ENCODE data around the gene RASIP1.
"Not testable (repeated sequence)": the region's sequence is repeated elsewhere in the genome, so short reads cannot be mapped to it uniquely, and the experiment has no call there.

Gene RASIP1, protein sequence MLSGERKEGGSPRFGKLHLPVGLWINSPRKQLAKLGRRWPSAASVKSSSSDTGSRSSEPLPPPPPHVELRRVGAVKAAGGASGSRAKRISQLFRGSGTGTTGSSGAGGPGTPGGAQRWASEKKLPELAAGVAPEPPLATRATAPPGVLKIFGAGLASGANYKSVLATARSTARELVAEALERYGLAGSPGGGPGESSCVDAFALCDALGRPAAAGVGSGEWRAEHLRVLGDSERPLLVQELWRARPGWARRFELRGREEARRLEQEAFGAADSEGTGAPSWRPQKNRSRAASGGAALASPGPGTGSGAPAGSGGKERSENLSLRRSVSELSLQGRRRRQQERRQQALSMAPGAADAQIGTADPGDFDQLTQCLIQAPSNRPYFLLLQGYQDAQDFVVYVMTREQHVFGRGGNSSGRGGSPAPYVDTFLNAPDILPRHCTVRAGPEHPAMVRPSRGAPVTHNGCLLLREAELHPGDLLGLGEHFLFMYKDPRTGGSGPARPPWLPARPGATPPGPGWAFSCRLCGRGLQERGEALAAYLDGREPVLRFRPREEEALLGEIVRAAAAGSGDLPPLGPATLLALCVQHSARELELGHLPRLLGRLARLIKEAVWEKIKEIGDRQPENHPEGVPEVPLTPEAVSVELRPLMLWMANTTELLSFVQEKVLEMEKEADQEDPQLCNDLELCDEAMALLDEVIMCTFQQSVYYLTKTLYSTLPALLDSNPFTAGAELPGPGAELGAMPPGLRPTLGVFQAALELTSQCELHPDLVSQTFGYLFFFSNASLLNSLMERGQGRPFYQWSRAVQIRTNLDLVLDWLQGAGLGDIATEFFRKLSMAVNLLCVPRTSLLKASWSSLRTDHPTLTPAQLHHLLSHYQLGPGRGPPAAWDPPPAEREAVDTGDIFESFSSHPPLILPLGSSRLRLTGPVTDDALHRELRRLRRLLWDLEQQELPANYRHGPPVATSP

DNA sequence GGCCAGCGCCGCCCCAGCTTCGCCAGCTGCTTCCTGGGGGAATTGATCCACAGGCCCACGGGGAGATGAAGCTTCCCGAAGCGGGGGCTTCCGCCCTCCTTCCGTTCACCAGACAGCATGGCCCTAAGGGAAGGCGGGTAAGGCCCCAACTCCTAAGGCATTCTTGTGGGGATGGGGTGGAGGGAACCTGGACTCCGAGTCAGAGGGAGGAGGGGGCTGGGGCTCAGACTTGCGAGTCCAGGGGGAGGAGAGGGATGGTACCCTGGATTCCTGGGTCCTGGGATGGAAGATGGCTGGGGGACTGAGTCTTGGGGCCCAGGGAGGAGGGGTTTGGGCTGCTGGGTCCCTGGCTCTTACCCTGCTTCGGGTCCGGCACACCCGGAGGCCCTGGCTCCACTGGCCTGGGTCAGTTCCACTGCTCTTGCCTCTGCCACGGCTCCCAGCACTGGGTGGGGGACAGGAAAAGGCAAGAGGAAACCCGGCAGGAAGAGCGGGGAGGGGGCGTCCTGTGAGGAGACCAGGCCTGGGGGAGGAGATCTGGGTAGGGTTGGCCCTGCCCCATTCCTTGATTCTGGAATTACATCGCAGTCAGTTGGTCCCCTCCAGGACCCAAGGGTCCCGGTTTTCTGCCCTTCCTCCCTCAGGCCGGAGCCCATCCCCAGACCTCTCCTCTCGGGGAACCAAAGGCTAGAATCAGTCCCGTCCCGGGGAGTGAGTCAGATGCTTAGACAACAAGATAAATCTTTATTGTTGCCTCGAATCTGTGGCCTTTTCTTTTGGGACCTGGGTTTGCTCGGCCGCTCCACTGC is at the start of gene RASIP1:
TSS of gene RASIP1 (minus strand) at position 447 of the 809 bp plus-strand sequence. CDS start at position 119, 328 bp downstream.
- no peak for DNase-seq

DNA sequence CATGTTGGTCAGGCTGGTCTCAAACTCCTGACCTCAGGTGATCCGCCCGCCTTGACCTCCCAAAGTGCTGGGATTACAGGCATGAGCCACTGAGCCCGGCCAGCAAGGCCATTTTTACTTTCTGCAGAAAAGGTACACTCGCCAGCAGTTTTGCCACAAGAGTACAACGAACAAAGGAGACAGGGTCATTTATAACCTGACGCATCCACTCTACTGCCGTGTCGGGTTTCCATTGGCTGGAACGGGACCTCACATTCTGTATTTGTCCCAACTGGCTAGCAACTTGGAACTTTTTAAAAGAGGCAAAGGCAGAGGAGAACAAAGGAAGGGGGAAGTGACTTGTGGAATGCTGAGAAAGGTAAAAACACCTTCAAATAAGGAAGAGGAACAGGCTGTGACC is 46.9 kb upstream of the RASIP1 start:
- not testable (repeated sequence) for DNase-seq

- not testable (repeated sequence) for DNase-seq
Observed at GRCh38 chr19:48786422-48786821, 46.0 kb upstream of the RASIP1 start.

DNA sequence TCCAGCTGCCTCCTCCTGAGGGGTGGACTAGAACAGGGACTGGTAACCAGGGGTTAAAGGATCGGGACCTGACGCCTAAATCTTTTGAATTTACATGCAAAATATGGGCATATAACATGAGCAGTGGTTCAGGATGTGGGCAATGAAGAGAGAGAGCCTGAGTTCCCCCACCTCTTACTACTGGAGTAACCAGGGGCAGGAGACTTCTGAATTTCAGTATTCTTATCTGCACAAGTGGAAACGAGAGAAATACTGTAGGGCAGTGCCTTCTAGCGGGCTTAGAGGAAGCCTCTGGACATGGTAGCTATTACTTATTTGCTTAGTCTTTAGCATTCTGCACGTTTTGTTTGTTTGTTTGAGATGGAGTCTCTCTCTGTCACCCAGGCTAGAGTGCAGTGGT is 44.1 kb upstream of the RASIP1 start:
- DNase-seq: no peak

GRCh38 chr19:48780631-48781391 is 40.4 kb upstream of the RASIP1 start:
- DNase-seq: no peak

- no peak for DNase-seq
Observed at GRCh38 chr19:48779636-48780035, 39.2 kb upstream of the RASIP1 start.

DNA sequence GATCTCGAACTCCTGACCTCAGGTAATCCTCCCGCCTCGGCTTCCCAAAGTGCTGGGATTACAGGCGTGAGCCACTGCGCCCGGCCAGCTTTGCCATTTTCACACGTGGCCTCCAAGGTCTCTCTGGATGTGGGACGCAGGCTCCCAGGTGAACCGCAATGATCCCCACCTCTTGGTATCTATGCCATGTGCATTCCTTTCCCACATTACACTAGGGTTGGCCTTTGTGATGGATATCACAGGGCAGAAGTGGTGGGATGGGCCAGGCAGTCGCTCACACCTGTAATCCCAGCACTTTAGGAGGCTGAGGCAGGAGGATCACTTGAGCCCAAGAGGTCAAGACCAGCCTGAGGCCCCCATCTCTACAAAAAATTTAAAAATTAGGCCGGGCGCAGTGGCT is 37.3 kb upstream of the RASIP1 start:
- DNase-seq: no peak

DNA sequence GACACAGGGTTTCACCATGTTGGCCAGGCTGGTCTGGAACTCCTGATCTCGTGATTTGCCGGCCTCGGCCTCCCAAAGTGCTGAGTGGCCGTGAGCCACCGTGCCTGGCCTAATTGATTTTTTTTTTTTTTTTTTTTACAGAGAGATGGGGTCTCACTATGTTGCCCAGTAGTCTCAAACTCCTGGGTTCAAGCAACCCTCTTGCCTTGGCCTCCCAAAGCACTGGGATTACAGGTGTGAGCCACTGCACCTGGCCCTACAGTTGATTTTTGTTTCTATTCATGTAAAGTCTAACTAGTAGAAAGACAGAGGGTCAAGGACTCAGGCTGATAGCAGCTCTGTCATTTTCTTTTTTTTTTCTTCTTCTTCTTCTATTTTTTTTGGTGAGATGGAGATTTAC is 36.7 kb upstream of the RASIP1 start:
- no peak for DNase-seq

- DNase-seq: no peak
Observed at GRCh38 chr19:48772503-48772953, 32.1 kb upstream of the RASIP1 start.

DNA sequence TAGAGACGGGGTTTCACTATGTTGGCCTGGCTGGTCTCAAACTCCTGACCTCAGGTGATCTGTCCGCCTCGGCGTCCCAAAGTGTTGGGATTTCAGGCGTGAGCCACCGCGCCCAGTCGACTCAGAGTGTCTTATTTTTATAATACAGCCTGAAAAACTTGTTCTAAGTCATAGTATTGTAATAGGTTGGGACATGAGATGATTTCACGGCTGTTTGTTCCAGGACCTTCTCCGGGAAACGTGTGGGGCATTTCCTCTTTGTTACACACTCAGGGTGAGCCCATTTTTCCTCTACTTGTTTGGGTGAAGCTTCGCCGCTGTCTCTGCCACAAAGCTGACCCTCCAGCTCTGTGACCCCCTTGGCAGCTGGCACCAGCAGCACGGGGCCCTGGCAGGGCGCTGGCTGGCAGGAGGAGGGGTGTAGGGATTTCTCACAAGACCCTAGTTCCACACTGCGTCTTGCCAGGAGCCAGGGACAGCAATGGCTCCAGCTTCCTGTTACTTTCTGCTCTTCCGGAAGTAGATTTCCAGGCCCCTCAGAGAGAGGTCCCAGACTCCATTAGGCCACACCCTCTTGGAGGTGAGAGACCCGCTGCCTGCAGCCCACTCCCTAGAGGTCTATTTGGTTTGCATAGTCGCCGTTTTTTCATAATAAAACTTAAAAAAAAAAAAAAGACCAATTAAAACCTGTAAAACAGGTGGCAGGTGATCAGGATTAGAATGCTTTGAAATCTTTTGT is 30.5 kb upstream of the RASIP1 start:
- DNase-seq: no peak

DNA sequence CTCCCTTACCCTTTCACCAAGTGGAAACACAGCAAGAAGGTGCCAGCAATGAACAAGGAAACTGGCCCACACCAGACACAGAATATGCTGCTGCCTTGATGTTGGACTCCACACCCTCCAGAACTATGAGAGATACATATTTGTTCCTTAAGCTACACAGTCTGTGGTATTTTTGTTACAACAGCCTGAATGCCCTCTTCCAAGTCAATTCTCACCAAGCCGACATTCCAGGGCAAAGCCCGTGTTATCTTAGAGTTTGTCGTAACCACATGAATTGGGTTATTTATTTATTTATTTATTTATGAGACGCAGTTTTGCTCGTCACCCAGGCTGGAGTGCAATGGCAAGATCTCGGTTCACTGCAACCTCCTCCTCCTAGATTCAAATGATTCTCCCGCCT is 29.9 kb upstream of the RASIP1 start:
- no peak for DNase-seq

DNA sequence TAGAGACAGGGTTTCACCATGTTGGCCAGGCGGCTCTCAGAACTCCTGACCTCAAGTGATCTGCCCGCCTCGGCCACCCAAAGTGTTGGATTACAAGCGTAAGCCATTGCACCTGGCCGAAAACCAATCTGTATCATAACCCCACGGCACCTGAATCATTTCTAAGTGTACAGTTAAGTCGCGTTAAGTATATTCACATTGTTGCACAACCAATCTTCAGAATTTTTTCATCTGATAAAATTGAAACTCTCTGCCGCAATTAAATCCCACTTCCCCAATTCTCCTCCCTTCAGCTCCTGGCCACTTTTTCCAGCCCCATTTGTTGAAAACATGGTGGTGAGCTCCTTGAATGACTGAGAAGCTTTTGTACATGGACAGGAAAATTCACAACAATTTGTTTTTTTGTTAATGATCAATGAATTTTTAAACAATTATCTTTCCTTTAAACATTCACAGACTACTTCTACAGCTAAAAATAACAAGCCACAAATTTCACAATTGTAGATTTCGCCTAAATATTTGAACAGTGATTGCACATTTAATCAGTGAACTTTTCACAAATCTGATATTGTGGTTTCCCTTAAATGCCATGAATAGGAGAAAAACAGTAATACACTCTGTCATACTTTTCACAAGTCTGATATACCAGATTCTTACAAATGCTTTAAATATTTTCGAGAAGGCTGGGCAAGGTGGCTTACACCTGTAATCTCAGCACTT is 28.7 kb upstream of the RASIP1 start:
- no peak for DNase-seq

DNA sequence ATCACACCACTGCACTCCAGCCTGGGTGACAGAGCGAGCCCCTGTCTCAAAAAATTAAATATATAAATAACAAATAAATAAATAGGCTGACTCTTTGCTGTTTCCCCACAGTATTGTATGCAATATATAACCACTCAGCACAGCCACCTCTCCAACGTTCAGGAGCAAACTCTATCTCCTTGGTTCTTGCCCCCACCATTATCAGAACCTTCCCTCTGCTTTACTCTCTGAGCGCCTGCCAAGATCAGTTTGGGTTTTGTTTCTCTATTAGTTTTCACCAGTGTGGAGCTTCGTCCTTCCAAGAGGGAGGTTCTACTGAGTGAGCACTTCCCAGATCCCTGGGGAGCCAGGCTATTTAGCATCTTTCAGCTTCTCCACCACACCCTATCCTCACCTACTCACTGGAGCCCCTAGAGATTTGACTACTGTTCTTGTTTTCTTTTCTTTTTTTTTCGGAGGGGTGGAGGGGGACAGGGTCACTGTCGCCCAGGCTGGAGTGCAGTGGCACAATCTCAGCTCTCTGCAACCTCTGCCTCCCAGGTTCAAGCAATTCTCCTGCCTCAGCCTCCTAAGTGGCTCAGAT is 27.9 kb upstream of the RASIP1 start:
- DNase-seq: not testable (repeated sequence)

DNA sequence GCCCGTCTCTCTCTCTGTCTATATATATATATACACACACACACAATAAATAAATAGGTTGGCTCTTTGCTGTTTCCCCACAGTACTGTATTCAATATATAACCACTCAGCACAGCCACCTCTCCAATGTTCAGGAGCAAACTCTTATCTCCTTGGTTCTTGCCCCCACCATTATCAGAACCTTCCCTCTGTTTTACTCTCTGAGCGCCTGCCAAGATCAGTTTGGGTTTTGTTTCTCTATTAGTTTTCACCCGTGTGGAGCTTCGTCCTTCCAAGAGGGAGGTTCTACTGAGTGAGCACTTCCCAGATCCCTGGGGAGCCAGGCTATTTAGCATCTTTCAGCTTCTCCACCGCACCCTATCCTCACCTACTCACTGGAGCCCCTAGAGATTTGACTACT is 25.4 kb upstream of the RASIP1 start:
- DNase-seq: not testable (repeated sequence)

DNA sequence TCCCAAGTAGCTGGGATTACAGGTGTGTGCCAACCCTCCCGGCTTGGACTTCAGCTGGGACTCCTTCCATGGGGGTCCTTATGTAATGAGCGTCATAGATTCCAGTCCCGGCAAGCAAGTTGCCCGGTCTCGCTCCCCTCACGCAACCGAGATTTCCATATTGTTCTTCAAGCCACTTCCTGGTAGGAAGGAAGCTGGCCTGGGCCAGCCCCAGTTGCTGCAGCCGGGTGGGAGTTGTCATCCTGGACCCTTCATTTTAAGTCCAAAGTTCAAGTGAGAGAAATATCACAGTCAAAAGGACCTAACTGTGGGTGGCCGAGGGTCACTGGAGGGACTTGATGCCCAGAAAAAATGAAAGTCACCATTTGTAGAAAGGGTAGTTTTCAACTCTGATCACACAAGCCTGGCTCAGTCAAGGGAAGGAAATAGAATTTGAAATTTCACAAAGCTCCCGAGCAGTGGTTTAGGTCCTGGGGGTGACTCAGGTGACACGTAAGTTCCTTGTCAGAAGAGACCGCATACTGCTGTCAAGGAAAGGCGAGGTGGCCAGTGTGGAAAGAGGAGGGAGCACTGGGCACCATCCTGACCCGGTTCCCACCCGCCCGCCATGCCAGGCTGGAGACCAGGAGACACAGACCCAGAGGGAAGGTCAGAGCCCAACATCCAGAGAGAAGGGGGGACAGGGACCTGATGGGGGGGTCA is 20.2 kb upstream of the RASIP1 start:
- DNase-seq: no peak

DNA sequence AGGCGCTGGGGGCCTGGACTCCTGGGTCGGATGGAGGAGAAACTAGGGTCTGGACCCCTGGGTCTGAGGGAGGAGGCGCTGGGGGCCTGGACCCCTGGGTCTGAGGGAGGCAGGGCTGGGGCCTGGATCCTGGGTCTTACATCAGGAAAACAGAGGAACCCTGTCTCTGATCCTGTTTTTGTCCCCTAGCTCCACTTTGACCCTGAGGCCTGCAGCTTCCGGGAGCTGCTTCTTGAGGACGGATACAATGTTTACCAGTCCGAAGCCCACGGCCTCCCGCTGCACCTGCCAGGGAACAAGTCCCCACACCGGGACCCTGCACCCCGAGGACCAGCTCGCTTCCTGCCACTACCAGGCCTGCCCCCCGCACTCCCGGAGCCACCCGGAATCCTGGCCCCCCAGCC is 17.3 kb upstream of the RASIP1 start:
- no peak for DNase-seq

- no peak for DNase-seq
Observed at GRCh38 chr19:48757089-48757675, 16.8 kb upstream of the RASIP1 start.

DNA sequence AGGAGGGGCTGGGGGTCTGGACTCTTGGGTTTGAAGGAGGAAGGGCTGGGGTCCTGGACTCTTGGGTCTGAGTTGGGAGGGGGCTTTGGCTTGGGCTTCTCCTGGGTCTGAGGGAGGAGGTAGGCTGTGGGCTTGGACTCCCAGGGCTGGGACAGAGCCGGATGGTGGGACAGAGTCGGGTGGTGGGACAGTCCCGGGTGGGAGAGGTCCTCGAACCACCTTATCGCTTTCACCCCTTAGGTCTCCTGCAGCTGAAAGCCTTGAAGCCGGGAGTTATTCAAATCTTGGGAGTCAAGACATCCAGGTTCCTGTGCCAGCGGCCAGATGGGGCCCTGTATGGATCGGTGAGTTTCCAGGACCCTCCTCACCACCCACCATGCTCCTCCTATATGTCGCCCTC is 16.3 kb upstream of the RASIP1 start:
- no peak for DNase-seq

- DNase-seq: no peak
Observed at GRCh38 chr19:48756212-48756611, 15.8 kb upstream of the RASIP1 start.
